Stimulated activated CD4-positive, alpha-beta T cell treated with anti-CD3 and anti-CD28 coated beads, Interleukin-15, amount 100 ng/mL, for 48 hours (primary cell): Measurements from ENCODE around the gene GOLGA8O.
"Not testable (repeated sequence)": the region's sequence is repeated elsewhere in the genome, so short reads cannot be mapped to it uniquely, and the experiment has no call there.

ENCODE experiments used
- DNase-seq, 2 donors: peaks; one replicate each; pipeline ENCODE4 v3.0.0-alpha.2; 2020; ENCODE audit warnings: low read depth in 2 of 2

Gene GOLGA8O

GRCh38 chr15:32455534-32455933, at the start of gene GOLGA8O:
Gene GOLGA8O, minus strand, starts transcription at chr15:32455634. Its CDS starts 98 bp downstream, at chr15:32455536.
- not testable (repeated sequence) for DNase-seq

GRCh38 chr15:32504152-32504811, 48.8 kb upstream of the GOLGA8O start:
- DNase-seq, result not testable (repeated sequence)

- DNase-seq, result not testable (repeated sequence)
Observed at GRCh38 chr15:32502946-32503345, 47.5 kb upstream of the GOLGA8O start.

- DNase-seq, result not testable (repeated sequence)
Observed at GRCh38 chr15:32492768-32493167, 37.3 kb upstream of the GOLGA8O start.

- not testable (repeated sequence) for DNase-seq
Observed at GRCh38 chr15:32486474-32486873, 31.0 kb upstream of the GOLGA8O start.

GRCh38 chr15:32483377-32483776, 27.9 kb upstream of the GOLGA8O start:
- not testable (repeated sequence) for DNase-seq

- DNase-seq, result not testable (repeated sequence)
Observed at GRCh38 chr15:32481683-32482082, 26.2 kb upstream of the GOLGA8O start.

- not testable (repeated sequence) for DNase-seq
Observed at GRCh38 chr15:32468076-32468475, 12.6 kb upstream of the GOLGA8O start.

GRCh38 chr15:32440445-32440977, 14.9 kb downstream of the GOLGA8O start:
- DNase-seq, result not testable (repeated sequence)

GRCh38 chr15:32434102-32434963, 21.1 kb downstream of the GOLGA8O start:
- DNase-seq, result not testable (repeated sequence)

GRCh38 chr15:32427635-32428034, 27.8 kb downstream of the GOLGA8O start:
- DNase-seq, result not testable (repeated sequence)

GRCh38 chr15:32426511-32426910, 28.9 kb downstream of the GOLGA8O start:
- not testable (repeated sequence) for DNase-seq

GRCh38 chr15:32407903-32408302, 47.5 kb downstream of the GOLGA8O start:
- not testable (repeated sequence) for DNase-seq

- not testable (repeated sequence) for DNase-seq
Observed at GRCh38 chr15:32403192-32403591, 52.2 kb downstream of the GOLGA8O start, which contains the start of gene GOLGA8K. Gene GOLGA8K, minus strand, starts transcription at chr15:32403292. Its CDS starts 98 bp downstream, at chr15:32403194.

- not testable (repeated sequence) for DNase-seq
Observed at GRCh38 chr15:32396522-32396921, 58.9 kb downstream of the GOLGA8O start.
